HG03039 (cell line): ENCODE measurements around the gene TGFA.

Experiments used
- ATAC-seq: cut with Tn5 transposase; IDR thresholded peaks from one replicate; pipeline ENCODE4 v1.9.1; 2021; ENCODE audit warnings: mild to moderate bottlenecking, moderate library complexity; ENCODE audit not compliant: unreplicated experiment

TGFA gene

DNA sequence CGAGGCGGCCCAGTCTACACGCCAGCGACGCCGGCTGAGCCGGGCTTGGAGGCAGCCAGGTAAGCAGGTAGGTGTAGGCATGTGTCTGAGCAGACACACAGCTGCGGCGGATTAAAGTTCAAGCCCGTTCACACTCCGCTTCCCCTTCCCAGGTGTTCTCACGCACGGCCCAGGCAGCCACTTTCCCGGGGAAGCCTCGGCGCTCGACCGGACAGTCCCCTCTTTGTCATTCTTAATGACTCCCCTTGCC is 367 bp downstream of the TGFA start:
- no peak for ATAC-seq

DNA sequence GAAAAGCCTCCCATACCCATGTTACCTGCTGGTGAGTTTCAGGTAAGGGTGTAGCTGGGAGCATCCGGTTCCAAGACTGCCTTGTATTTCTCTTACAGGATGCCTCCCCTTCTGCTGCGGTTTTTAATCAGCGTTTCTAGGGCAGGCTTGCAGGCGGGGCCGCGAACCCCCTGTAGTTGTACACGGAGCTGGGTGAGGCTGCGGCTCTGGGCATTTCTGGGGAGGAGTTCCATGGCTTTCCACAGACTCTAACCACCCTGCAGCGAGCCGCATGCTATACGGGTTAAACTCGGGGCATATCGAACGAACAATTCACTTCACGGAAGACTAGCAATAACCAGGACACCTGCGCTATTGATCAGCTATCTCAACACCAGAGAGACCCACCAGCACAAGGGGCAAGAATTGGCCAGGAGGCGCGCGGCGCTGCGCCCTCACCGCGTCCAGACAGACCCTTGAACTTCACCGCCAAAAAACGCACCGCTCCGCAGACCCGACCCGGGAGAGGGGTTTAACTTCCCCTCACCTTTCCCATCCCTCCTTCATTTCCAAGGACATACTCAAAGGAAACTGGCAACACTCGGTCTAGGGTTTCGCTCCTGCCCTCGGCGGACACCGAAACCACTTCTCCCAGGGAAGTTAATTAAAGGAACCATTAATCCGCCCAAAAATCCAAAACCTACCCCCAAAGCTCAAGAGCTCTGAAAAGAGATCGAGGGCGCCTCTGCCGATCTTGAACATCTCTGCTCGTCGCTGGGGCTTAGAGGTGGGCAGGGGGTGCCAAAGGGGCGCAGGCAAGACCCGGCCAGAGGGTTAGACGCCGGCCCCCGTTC is 909 bp downstream of the TGFA start:
- ATAC-seq: no peak

DNA sequence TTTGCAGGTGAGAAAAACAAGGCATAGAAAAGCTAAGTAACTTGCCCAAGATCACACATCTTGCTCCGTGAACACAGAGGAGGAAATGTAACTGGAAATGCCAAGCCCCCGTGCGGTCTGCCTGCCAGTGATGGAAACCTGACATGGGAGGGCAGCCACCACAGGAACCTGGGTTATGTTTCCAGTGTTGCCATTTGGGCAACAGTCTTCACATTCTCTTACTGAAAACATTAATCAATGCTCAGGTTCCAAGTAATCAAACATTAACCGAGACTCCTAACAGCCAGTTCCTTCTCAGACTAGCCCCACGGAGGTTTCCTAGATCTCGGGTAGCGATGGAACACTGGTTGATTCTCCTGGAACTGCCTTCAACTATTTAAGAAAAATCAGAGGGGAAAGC is 2.5 kb downstream of the TGFA start:
- no peak for ATAC-seq

DNA sequence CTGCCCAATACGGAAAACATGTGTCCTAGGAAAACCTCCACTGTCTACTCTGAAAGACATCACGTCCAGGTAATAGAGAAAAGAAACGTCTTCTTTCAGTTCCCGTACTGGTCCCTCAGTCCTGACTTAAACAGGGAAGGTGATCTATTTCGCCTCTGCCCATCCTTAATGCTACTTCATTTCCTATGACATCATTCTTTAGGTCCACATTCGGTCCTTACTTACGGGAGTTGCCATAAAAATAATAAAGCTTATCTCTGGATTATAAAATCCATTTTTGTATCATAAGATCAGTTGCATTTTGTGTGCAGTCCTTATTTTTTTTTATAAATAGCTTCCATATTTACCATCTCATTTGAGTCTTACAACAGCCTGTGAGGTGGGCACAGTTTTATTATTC is 3.7 kb downstream of the TGFA start:
- ATAC-seq: no peak

DNA sequence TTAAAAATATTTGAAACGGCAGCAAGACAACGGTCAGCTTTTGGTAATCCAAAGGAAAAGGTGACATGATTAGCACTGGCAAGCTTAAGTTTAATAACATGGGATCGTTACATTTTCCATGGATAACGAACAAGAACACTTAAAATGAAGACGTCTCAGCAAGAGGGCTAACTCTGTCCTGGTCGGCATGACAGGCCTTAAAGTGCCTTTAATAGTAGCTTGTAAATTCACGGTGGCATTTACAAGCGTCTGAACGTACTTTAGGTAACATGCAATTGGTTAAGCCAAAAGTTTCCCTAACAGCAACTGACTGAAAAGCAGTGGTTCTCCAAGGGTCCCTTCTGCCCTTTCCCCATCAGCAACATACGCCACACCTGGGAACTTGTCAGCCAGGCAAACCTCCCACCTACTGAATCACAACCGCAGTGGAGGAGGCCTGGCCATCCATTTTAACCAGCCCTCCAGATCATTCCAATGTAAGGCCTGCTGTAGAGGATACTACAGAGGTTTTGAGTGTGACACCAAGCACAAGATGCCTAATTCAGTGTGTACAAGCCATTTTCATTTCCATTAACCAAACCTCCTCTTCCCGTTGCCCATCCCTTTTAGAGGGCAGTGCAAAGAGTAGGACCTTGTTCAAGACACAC is 4.4 kb downstream of the TGFA start:
- no peak for ATAC-seq

DNA sequence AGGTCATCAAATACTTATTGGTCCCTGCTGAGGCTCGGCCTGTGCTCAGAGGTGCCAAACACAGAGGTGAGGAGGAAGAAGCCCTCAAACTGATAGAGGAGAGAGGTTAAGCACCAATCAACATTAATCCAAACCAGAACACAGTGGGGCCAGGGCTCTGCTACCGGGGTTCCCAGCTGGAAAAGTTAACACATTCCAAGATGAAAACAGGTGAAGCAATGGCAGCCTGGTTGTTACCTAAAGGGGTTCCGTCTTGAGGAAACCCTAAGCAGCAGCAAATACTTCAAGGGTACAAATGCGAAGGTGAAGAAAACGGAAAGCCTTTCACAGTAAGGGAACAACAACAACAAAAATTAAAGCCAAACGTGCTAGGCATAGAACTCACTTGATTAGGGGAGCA is 5.4 kb downstream of the TGFA start:
- no peak for ATAC-seq

DNA sequence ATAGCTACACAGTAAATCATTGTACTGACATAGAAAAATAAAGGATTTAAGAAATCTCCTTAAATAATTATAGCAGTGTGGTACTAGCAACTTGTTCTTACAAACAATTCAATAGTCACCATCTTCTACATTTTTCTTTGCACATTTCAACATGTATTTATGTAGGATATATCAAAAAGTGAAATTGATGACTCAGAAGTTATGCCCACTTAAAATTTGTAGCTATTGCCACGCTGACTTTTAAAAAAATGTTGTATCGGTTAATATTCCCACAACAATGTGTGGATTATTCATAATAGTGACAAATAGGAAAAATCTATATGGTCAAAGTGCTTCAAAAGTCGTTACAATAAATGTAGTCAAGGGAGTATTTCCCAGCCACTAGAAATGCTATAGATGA is 6.7 kb downstream of the TGFA start:
- ATAC-seq: no peak

DNA sequence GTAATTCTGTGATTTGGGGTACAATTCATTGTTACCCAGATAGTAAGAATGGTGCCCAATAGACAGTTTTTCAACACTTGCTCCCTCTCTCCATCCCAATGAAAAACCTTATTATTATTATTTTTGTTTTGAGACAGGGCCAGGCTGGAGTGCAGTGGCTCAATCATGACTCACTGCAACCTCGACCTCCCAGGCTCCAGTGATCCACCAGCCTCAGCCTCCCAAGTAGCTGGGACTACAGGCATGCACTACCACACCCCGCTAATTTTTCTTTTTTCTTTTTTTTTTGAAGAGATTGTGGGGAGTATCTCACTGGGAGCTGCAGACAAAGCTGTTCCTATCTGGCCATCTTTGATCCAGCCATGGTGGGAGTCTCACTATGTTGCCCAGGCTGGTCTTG is 7.2 kb downstream of the TGFA start:
- no peak for ATAC-seq

DNA sequence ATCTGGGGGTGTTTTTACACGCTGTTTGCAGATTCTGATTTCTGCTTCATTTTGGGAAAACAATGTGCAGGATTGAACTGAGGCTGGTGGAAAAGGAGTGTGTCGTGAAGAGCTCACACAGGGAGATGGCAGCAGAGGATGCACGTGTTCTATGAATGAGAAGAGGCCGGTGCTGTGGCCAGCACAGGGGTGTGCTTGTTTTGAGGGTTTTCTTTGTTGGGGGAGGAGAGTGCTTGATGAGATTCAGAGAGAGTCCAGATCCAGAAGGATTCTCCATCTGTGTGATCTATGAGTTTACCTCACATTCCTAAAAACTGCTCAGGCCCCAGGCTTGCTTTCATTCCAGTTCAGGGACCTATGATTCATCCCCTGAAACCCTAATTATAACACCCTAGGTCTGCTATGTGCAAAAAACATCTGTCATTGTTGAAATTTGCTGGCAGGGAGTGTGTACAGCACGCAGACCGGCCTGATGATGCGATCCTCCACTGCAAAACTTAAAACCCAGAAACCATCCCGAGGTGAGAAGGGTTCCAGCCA is 12.1 kb downstream of the TGFA start:
- no peak for ATAC-seq

DNA sequence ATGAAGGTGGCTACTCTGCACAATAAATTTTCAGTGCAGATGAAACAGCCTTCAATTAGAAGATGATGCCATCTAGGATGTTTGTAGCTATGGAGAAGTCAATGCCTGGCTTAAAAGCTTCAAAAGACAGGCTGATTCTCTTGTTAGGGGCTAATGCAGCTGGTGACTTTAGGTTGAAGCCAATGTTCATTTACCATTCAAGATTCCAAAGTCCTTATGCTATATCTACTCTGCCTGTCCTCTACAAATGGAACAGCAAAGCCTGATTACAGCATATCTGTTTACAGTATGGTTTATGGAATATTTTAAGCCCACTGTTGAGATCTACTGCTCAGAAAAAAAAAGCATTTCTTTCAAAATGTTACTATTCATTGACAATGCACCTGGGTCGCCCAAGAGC is 15.8 kb downstream of the TGFA start:
- no peak for ATAC-seq

DNA sequence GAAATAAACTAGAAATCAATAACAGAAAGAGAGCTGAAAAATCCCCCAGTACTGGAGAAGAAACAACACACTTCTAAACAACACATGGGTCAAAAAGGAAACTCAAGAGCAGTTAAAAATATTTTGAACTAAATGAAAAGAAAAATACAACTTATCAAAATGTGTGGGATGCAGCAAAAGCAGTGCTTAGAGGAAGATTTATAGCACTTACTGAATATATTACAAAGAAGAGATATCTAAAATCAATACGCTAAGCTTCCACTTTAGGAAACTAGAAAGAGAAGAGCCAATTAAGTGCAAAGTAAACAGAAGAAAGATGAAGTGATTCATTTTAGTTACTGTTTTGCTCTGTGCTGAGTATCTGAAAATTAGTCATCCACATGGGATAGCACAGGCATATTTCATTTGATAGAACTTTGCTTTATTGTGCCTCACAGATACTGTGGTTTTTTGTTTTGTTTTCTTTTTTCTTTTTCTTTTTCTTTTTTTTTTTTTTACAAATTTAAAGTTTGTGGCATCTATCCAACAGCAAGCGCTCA is 17.0 kb downstream of the TGFA start:
- no peak for ATAC-seq

DNA sequence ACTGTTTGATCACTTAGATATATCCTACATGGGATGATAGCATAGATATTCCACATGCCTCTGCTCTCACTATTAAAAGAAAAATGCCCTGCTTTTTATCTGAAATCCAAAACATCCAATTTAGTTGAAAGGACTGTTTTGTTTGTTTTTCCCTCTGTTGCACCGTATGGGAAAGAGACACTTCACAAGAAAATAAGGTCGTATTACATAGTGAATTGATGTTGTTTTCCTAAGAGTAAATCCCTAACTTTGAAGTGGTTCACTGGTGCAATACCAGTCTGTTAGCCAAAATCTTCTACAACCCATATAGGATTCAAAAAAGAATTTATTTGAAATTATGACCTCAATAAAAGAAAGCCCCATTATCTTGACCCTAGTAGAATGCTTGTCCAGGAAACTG is 18.1 kb downstream of the TGFA start:
- no peak for ATAC-seq

DNA sequence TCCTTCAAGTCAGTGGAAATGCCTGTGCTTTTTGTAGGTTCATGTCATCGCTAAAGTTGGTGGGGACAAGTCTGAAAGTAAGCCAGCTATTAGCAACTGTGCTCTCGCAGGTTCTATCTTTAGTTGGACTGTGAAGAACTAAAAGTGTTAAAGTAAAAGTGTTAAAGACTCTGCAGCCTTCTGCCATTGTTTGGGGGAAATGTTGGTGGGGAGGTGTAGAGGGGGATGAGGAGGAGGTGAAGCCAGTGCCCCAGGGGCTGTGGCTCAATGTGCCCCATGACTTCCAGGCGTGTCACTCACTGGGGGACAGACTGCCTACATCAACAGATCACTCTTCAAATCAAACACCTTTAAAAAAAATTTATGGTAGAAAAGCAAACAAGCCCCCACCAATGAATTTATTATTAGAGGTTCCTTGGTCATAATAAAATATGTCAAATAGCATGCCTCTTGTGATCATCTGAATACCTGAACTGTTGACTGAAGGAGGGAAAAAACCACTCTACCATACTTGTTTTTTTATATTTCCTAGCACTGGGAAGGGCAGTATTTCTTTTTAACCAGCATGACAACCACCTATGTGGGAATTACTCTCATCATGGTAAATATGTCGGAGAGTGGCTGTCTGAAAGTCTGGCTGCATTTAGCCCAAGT is 19.3 kb downstream of the TGFA start:
- ATAC-seq: no peak

DNA sequence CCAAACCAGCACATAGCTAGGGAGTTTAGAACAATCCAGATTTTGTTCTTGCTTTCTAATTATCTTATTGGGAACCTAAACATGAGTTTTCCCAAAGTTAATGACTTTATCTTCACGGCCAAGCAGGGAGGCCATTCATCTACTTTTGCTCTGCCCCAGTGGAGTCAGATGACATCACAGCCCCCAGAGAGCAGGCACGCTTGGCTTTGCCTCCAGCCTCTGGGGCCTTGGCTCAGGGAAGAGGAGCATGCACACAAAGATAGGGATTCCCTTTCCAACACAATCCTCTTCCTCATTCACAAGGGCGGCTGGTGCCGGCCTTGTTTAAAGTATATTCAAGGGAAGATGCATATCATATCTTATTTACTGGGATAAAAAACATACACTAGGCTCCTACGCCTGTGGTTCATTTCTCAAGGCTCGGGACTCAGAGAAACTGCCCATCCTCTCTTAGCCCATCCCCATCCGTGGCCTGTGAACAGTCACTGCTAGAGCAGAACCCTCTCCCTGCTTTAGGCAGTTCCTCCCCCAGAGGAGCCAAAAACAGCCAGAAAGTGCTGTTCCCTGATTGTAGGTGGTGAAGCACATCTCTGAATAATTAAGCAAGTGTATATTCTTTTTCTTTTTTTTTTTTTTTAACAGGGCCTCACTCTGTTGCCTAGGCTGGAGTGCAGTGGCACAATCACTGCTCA is 21.2 kb downstream of the TGFA start:
- ATAC-seq: no peak

DNA sequence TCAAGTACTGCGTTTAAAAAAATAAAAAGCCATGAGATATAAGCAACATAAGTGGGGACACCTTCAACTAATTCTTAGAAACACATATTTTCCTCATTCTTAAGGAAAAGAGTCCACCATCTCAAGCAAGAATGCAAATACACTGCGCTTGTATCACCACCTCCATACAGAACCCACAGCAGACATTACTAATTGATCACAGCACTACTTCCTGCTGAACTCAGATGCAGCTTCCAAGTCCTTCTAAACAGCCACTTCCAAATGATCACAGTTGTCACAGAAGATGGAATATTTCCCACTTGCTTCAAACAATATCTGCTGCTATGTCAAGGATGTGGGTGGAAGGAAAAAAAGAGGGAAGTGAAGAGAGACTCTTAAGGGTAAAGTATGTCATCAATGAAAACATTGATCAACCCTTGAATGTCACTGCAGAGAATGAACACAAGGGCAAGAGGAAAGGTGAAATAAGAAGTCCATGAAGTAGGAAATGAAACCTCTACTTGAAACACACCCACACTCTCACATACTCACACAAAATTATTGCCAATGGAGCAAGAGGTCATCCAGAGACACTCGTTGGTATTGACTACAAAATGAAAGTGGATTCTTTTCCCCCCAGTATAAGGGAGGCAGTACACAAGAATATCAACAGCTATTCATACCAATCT is 22.1 kb downstream of the TGFA start:
- no peak for ATAC-seq

DNA sequence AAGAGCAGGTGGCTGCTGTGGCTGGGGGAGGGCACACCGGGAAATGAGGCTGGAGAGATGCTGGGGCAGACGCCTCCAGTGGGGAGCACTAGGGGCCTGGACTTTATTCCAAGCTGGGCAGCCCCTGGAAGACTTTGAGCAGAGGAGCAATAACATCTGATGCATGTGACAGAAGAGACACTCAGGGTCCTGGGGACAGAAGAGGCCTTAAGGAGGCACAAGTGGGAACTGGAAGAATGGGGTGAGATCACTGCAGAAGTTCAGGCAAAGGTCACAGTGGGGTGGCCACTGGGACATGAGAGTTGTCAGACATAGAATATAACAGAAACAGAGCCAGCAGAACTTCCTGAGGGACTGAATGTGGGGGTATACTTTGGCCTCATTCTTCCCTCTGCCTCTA is 24.0 kb downstream of the TGFA start:
- no peak for ATAC-seq

DNA sequence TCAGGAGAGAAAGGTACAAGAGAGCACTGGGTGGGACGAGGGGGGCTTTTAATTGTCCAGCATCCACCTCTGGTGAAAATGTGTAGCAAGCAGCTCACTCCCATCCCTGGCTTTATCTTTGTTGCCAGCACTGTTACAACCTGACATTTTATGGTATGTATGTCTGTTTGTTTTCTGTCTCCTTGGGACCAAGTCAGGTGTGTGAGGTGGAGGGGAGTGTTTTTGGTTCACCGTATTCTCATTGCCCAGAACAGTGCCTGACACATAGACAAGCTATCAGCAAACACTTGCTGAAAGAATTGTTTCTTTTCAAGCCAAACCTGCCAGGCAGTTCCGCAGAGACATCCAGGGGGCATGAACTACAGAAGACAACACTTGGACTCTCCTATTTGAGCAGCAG is 24.7 kb downstream of the TGFA start:
- ATAC-seq: no peak

DNA sequence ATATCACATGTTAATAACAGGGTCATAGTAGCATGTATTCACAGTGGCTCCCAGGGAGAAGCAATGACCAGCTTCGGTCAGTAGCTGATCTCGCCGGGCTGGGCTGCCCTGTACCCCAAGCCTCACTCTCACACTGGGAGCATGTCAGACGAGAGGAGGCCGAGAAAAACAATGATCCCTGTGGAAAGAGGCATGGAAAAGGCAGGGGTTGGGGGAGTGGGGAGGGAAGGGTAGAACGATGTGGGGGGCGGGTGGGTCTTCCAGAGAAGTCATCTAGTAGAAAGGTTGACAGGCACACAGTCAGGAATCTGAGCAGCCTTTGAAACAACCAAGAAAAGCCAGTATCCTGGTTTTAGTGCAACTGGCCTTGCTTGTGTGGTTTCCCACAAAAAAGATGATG is 25.4 kb downstream of the TGFA start:
- no peak for ATAC-seq

DNA sequence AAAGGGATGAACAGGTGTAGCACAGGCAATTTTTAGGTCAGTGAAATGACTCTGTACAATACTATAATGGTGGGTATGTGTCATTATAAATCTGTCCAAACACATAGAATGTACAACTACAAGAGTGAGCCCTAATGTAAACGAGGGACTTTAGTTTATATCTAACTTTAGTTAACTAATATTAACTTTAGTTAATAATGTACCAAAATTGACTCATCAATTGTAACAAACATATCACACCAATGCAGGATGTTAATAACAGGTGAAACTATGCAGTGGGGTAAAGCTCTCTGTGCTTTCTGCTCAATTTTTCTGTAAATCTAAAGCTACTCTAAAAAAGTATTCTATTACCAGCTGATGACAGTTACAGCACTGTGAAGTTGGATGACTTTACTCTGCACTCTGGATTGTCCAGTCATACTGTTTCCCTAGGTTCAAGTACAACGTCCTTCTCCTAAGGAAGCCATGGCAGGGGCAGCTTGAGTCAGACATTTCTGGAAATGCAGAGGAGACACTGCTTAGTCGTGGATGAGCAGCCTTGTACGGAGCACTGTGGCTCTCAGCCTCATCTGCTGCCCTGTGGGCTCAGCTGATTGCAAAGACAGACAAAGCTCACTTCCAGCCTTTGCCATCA is 26.1 kb downstream of the TGFA start:
- ATAC-seq: no peak

DNA sequence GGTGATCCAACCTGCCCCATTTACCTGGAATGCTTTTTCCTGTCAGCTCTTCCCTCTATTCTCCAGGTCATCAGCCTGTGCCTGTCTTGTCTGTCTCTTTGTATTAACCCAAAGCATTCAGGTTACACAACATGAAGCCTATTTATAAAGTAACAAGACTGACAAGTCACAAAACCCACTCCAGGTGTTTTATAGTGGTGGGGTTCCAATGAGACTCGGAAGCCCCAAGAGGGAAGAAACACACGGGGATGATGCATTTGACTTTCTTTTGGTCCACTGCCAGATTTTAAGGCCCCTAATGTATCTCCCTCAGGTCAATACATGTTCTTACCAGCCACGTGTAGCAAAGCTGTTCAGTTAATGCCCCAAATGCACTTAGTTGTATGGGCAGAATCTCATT is 27.5 kb downstream of the TGFA start:
- ATAC-seq: no peak
